Trophoblast cell (in vitro differentiated cells and primary cell): ENCODE data around the gene GPR22.

Experiments used
- DNase-seq, 2 donors: peaks; one replicate each; pipeline ENCODE4 v3.0.0-alpha.2; 2016
- H2AFZ ChIP-seq: 2 replicates; pipeline ENCODE4 v1.6.1; 2013; ENCODE audit warnings: low read length, moderate library complexity, mild to moderate bottlenecking; ENCODE audit not compliant: insufficient read depth, poor library complexity
- H2AK5ac ChIP-seq: 2 replicates; pipeline ENCODE4 v1.6.1; 2013; ENCODE audit warnings: mild to moderate bottlenecking, low read length
- H2BK120ac ChIP-seq: 2 replicates; pipeline ENCODE4 v1.6.1; 2013; ENCODE audit warnings: low read length, mild to moderate bottlenecking, moderate library complexity; ENCODE audit not compliant: insufficient read depth, poor library complexity
- H2BK12ac ChIP-seq: 2 replicates; pipeline ENCODE4 v1.6.1; 2013; ENCODE audit warnings: mild to moderate bottlenecking, low read length, moderate library complexity
- H2BK5ac ChIP-seq: 2 replicates; pipeline ENCODE4 v1.6.1; 2013; ENCODE audit warnings: low read length, low read depth, moderate library complexity, mild to moderate bottlenecking; ENCODE audit not compliant: poor library complexity
- H3K14ac ChIP-seq: 2 replicates; pipeline ENCODE4 v1.6.1; 2013; ENCODE audit warnings: mild to moderate bottlenecking, low read length
- H3K18ac ChIP-seq: 2 replicates; pipeline ENCODE4 v1.6.1; 2013; ENCODE audit warnings: mild to moderate bottlenecking, low read length
- H3K23ac ChIP-seq: 2 replicates; pipeline ENCODE4 v1.6.1; 2013; ENCODE audit warnings: low read length
- H3K27ac ChIP-seq: 2 replicates; pipeline ENCODE4 v1.5.1; 2013; ENCODE audit warnings: low read depth, mild to moderate bottlenecking, inconsistent platforms, low read length, moderate library complexity
- H3K27me3 ChIP-seq: 2 replicates; pipeline ENCODE4 v1.6.1; 2013; ENCODE audit warnings: inconsistent platforms, mild to moderate bottlenecking, low read length, moderate library complexity; ENCODE audit not compliant: insufficient read depth
- H3K36me3 ChIP-seq, 2 experiments: 1 replicate in 1 of 2; 2 replicates in 1 of 2; pipeline ENCODE4 v1.6.1; 2013; ENCODE audit warnings: low read length in 2 of 2, mild to moderate bottlenecking in 2 of 2, moderate library complexity in 1 of 2; ENCODE audit not compliant: insufficient read depth in 2 of 2, control insufficient read depth in 1 of 2
- H3K4ac ChIP-seq: 2 replicates; pipeline ENCODE4 v1.6.1; 2013; ENCODE audit warnings: low read depth, mild to moderate bottlenecking, low read length, moderate library complexity
- H3K4me1 ChIP-seq, 2 experiments: 1 replicate in 1 of 2; 2 replicates in 1 of 2; pipeline ENCODE4 v1.6.1; 2013; ENCODE audit warnings: low read length in 2 of 2, mild to moderate bottlenecking in 2 of 2, moderate library complexity in 1 of 2; ENCODE audit not compliant: insufficient read depth in 2 of 2, control insufficient read depth in 1 of 2
- H3K4me2 ChIP-seq: 2 replicates; pipeline ENCODE4 v1.6.1; 2013; ENCODE audit warnings: inconsistent platforms, mild to moderate bottlenecking, low read length, moderate library complexity
- H3K4me3 ChIP-seq: 2 replicates; pipeline ENCODE4 v1.5.1; 2013; ENCODE audit warnings: mild to moderate bottlenecking, low read depth, low read length, inconsistent platforms
- H3K79me1 ChIP-seq: one replicate; pipeline ENCODE4 v1.6.1; 2013; ENCODE audit warnings: low read length
- H3K79me2 ChIP-seq: 2 replicates; pipeline ENCODE4 v1.6.1; 2013; ENCODE audit warnings: low read length, mild to moderate bottlenecking; ENCODE audit not compliant: control insufficient read depth, insufficient read depth, poor library complexity
- H3K9ac ChIP-seq: 2 replicates; pipeline ENCODE4 v1.6.1; 2013; ENCODE audit warnings: mild to moderate bottlenecking, low read length
- H3K9me3 ChIP-seq: 2 replicates; pipeline ENCODE4 v1.6.1; 2013; ENCODE audit warnings: low read depth, mild to moderate bottlenecking, control low read depth, inconsistent platforms, low read length; ENCODE audit not compliant: insufficient read depth
- H4K12ac ChIP-seq: 2 replicates; pipeline ENCODE4 v1.6.1; 2013; ENCODE audit warnings: low read depth, mild to moderate bottlenecking, low read length, moderate library complexity
- H4K8ac ChIP-seq: 2 replicates; pipeline ENCODE4 v1.6.1; 2013; ENCODE audit warnings: low read depth, mild to moderate bottlenecking, low read length, moderate library complexity
- H4K91ac ChIP-seq: one replicate; pipeline ENCODE4 v1.6.1; 2013; ENCODE audit warnings: low read depth, mild to moderate bottlenecking, low read length, moderate library complexity
- WGBS: extraction: QIAGEN DNeasy Blood & Tissue Kit; methylation state at CpG from one replicate; pipeline ENCODE4 v1.1.7; 2013; ENCODE audit warnings: missing lambda C conversion rate; ENCODE audit not compliant: insufficient read length, insufficient coverage; ENCODE audit errors: extremely low coverage; 5-methylcytosine and 5-hydroxymethylcytosine counted together

GPR22 gene

DNA sequence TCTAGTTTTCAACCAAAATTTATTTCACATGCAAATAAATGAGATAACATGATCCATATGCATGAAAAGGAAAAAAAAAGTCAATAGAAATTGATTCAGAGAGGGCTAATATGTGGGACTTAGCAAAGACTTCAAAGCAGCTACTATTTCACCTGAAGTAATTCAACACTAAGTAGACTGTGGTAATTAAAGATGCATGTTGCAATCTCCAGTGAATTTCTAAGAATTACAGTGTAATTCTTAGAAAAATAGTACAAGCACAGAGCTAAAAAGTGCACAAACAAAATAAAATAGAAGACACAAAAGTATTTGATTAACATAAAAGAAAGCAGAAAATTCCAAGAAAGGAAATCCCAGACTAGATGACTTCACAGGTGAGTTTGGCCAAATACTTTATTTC, 25.7 kb downstream of the GPR22 start:
- H3K4me3 ChIP-seq = no peak overlapping the region
- no peak overlapping the region for H2AK5ac ChIP-seq
- no peaks in the 10 kb centered on the region for H3K79me2 ChIP-seq
- H3K27me3 ChIP-seq = no peaks in the 10 kb centered on the region
- no peak overlapping the region for H3K9ac ChIP-seq
- H3K4me2 ChIP-seq = no peak overlapping the region
- no peaks in the 10 kb centered on the region for H3K4me1 ChIP-seq
- H3K4ac ChIP-seq = no peak overlapping the region
- no peaks in the 10 kb centered on the region for H3K36me3 ChIP-seq
- H4K91ac ChIP-seq = no peak overlapping the region
- H2AFZ ChIP-seq = no peak overlapping the region
- no peak overlapping the region for H3K27ac ChIP-seq
- H3K79me1 ChIP-seq = no peaks in the 10 kb centered on the region
- H3K18ac ChIP-seq = no peak overlapping the region
- no peak overlapping the region for H2BK12ac ChIP-seq
- DNase-seq = no peak
- H2BK5ac ChIP-seq = no peak overlapping the region
- H3K14ac ChIP-seq = no peak overlapping the region
- no peaks in the 10 kb centered on the region for H3K9me3 ChIP-seq
- no peak overlapping the region for H2BK120ac ChIP-seq
- no peak overlapping the region for H4K12ac ChIP-seq
- no peak overlapping the region for H3K23ac ChIP-seq
- H4K8ac ChIP-seq = no peak overlapping the region

DNA sequence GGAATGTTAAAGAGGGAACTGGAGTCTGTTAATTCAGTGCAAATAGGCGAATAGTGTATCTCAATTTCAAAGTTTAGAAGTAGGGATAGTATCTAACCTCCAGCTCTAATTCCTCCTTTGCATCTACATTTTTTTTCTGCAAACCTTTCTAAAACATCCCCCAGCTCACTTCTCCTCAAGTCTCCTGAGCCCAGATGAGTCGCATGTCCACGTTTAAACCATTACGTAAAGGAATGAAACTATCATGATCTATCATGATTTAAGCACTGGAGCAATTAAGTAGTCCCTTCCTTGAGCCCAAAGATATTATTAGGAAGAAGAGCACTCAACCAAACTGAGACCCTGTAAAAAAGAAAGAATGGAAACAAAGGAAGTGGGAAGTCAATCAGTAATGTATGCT, 29.9 kb downstream of the GPR22 start:
- H4K8ac ChIP-seq = no peak overlapping the region
- no CpG with 5 or more reads among the region's 4 CpGs for WGBS
- H3K27me3 ChIP-seq = no peaks in the 10 kb centered on the region
- no peak overlapping the region for H4K12ac ChIP-seq
- H3K14ac ChIP-seq = no peak overlapping the region
- H3K4ac ChIP-seq = no peak overlapping the region
- no peaks in the 10 kb centered on the region for H3K9me3 ChIP-seq
- no peaks in the 10 kb centered on the region for H3K4me1 ChIP-seq
- no peak overlapping the region for H2BK12ac ChIP-seq
- no peaks in the 10 kb centered on the region for H3K79me2 ChIP-seq
- no peak overlapping the region for H3K9ac ChIP-seq
- H2AFZ ChIP-seq = no peak overlapping the region
- H3K79me1 ChIP-seq = no peaks in the 10 kb centered on the region
- H2BK5ac ChIP-seq = no peak overlapping the region
- H3K23ac ChIP-seq = no peak overlapping the region
- H3K18ac ChIP-seq = no peak overlapping the region
- H2AK5ac ChIP-seq = no peak overlapping the region
- H2BK120ac ChIP-seq = no peak overlapping the region
- no peak for DNase-seq
- no peak overlapping the region for H3K4me2 ChIP-seq
- H3K36me3 ChIP-seq = no peaks in the 10 kb centered on the region
- H4K91ac ChIP-seq = no peak overlapping the region
- no peak overlapping the region for H3K4me3 ChIP-seq
- no peak overlapping the region for H3K27ac ChIP-seq

DNA sequence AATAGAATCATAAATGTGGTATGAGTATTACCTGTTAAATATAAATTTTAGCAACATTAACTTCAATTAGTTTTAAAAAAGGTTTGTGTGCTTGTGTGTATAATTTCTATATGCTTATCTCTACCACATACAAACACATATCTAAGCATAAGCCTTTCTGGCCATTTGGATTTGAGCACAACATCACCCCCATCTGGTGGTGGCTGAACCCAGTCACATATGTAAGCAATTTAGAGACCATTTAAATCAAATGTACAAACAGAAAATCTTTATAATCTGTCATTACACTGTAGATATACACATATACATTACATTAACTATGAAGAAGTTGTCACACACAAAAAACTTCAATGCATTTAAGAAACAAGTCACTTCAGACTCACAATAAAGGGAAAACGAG, 31.7 kb downstream of the GPR22 start:
- Histone ChIP-seq H2AK5ac (no peak overlapping the region), H3K14ac (no peak overlapping the region), H3K23ac (no peak overlapping the region), H3K4me2 (no peak overlapping the region), H2BK5ac (no peak overlapping the region), H2BK120ac (no peak overlapping the region), H4K8ac (no peak overlapping the region), H4K91ac (no peak overlapping the region), H4K12ac (no peak overlapping the region), H3K27ac (no peak overlapping the region), H3K4me3 (no peak overlapping the region), H3K9ac (no peak overlapping the region), H3K27me3 (no peaks in the 10 kb centered on the region), H2BK12ac (no peak overlapping the region), H3K18ac (no peak overlapping the region), H3K4me1 (peaks cover under 1 to 8% of the 10 kb centered on the region in 2 experiments), H3K79me2 (no peaks in the 10 kb centered on the region), H3K36me3 (no peaks in the 10 kb centered on the region), H3K9me3 (no peaks in the 10 kb centered on the region), H3K4ac (no peak overlapping the region), H3K79me1 (no peaks in the 10 kb centered on the region), H2AFZ (no peak overlapping the region)
- WGBS = no CpG with 5 or more reads among the region's 1 CpG
- DNase-seq = peak; percentile 16 to 40

DNA sequence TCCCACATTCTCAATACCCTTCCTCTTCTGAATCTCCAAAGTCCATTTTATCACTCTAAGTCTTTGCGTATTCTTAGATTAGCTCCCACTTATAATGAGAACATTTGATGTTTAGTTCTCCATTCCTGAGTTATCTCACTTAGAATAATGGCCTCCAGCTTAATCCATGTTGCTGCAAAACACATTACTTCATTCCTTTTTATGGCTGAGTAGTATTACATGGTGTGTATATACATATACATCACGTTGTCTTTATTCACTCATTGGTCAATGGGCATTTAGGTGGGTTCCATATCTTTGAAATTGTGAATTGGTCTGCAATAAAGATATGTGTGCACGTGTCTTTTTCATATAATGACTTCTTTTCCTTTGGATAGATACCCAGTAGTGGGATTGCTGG, 32.3 kb downstream of the GPR22 start:
- H2BK120ac ChIP-seq = no peak overlapping the region
- H4K91ac ChIP-seq = no peak overlapping the region
- no peak overlapping the region for H2BK12ac ChIP-seq
- H3K14ac ChIP-seq = no peak overlapping the region
- DNase-seq = no peak
- H3K4me3 ChIP-seq = no peak overlapping the region
- WGBS = no CpG with 5 or more reads among the region's 3 CpGs
- H3K4ac ChIP-seq = no peak overlapping the region
- no peak overlapping the region for H3K23ac ChIP-seq
- H3K27me3 ChIP-seq = no peaks in the 10 kb centered on the region
- H3K4me1 ChIP-seq = peaks cover 4 to 10% of the 10 kb centered on the region in 2 experiments
- no peak overlapping the region for H3K27ac ChIP-seq
- H4K12ac ChIP-seq = no peak overlapping the region
- H3K18ac ChIP-seq = no peak overlapping the region
- no peak overlapping the region for H2AK5ac ChIP-seq
- no peak overlapping the region for H4K8ac ChIP-seq
- H3K79me2 ChIP-seq = no peaks in the 10 kb centered on the region
- no peak overlapping the region for H2AFZ ChIP-seq
- H2BK5ac ChIP-seq = no peak overlapping the region
- no peak overlapping the region for H3K4me2 ChIP-seq
- no peak overlapping the region for H3K9ac ChIP-seq
- no peaks in the 10 kb centered on the region for H3K36me3 ChIP-seq
- H3K9me3 ChIP-seq = no peaks in the 10 kb centered on the region
- no peaks in the 10 kb centered on the region for H3K79me1 ChIP-seq
